DMS79 treated with DMSO at 0.1 percent for 48 hours (cell line): ENCODE measurements around the gene SETBP1.

Source experiments
- DNase-seq: peaks from one replicate; lab custom pipeline; 2025; lab: John Stamatoyannopoulos, UW

Gene SETBP1

GRCh38 chr18:44759925-44760342 lies 79.2 kb downstream of the SETBP1 start:
- no peak for DNase-seq

GRCh38 chr18:44761812-44762211 lies 81.1 kb downstream of the SETBP1 start:
- no peak for DNase-seq

- no peak for DNase-seq
Observed at GRCh38 chr18:44763327-44763726, 82.6 kb downstream of the SETBP1 start.

DNA sequence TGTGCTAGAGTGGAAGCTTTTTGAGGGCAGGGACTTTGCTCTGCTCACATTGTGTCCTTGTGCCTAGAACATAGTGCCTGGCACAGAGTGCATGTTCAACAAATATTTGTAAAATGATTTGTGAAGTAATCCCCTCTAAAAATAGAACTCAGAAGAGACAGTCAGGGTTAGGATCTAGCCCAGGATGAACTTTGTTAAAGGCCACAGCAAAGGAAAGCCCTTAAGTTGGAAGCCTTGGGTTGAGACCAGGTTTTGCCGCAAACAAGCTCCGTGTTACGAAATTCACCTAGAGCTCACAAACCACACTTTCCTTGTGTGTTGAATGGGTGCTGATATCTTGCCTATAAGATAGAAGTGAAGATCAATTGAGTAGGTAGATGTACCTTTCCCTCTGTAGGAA lies 84.2 kb downstream of the SETBP1 start:
- DNase-seq = no peak

GRCh38 chr18:44765456-44765855 lies 84.8 kb downstream of the SETBP1 start:
- no peak for DNase-seq

GRCh38 chr18:44766450-44766849 lies 85.8 kb downstream of the SETBP1 start:
- DNase-seq = no peak

DNA sequence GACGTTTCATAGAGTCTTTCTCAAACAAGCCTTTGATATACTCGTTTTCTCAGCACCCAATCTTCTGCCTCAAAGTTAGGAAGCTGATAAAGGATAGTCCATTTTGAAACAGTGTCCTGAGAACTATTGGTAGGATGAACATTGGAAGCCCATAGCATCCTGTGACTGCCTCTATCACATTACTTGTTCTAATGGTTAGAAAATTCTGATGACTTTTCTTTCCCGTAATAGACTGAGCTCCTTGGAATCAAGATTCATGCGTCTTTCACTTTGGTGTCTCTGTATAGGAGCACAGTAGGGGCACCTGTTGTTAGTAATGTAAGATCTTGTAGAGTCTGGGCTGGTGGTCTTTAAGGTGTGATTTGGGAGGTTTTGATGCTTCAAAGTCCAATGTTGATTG lies 87.1 kb downstream of the SETBP1 start:
- no peak for DNase-seq

DNA sequence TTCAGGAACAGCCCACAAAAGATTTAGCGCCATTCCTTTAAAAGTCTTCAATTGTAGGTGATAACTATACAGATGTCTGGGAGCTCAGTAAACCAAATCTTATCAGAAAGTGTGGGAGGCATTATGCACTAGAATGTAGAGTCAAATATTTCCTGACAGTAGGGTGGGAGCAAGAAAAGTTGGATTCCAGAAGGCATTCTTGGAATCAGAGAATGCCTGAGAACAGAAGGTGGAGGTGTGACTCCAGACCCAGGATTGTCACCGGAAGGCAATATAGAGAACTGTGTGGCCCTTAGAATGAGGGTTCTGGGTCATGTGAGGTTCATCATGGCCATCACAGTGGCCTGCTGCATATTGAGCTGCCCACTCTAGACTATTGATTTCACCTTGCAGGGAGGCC lies 90.0 kb downstream of the SETBP1 start:
- DNase-seq = no peak

DNA sequence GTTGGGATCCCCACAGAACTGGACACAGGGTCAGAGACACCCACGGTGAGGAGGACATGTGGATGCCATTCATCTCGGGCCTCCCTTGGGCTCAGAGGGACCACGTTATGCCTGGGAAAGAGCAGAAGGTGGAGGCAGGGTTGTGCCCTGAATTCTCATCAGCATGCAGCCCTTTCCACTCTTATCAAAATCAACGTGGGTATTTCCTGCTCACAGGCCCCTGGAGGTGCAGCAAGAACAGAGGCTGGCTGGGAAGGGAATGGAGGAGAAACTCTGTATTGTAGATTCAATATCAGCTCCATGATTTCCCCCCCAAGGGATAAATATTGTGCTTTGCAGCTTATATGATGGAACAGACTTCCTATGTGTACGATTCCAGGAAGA lies 90.9 kb downstream of the SETBP1 start:
- DNase-seq = no peak

DNA sequence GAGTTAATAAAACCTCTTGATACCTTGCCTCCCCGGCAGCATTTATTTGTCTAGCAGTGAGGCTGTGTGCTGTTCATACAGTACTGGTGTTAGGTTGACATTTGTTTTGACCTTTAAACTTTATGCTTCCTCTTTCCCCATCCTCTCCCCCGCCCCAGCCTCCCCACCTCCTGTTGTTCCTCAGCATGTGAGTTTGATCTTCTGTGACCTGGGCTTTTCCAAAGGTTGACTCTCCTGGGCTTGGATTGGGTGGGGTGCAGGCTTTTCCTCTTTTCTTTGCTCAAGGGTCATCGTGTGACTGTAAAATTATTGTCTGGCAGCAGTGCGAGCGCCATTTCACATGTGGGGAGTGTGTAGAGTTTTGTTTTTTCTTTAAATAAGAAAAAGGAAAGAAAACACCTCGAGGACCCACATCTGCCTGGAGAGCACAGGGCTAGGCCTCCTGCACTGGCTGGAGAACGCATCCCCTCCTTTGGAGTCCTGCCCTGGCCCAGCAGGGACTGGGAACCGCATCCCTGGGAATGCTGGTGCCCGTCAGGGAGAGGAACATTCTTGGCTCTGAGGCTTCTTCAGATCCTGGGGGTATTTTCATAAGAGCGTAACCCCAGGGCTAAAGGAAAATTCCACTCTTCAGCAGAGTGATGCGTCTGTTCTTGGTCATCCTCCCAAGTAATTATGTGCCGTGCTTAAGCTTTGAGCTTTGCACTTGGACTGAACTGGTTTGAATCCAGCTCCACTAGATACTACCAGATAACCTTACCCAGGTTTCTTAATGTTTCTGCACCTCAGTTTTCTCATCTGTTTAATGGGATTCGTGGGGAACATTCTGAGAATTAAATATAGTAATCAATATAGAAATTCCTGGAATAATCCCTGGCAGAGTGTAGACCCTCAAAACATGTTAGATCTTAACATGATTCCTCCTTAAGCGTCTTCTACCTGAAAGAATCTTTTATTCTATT lies 91.5 kb downstream of the SETBP1 start:
- no peak for DNase-seq

DNA sequence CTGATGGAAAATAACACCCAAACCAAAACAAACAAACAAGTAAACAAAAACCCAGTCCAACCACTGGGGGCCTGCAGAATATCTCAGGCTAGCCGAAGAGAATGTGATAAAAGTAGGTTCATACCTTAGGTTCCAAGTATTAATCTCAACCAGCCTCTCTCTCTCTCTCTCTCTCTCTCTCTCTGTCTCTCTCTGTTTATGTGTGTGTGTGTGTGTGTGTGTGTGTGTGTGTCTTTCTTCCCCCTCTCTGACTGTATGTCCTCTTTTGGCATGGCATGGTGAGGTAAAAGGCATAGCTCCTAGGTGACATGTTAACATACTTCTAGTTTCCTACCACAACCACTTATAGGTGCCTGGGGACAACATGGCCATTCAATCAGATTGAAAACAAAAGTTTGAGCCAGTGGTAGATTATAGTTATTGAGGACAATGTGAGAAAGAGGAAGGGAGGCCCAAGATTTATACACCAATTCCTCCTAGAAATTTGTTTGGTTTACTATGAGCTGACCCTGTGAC lies 93.0 kb downstream of the SETBP1 start:
- no peak for DNase-seq

GRCh38 chr18:44774191-44774590 lies 93.5 kb downstream of the SETBP1 start:
- no peak for DNase-seq

GRCh38 chr18:44777457-44778192 lies 96.9 kb downstream of the SETBP1 start:
- DNase-seq = no peak

DNA sequence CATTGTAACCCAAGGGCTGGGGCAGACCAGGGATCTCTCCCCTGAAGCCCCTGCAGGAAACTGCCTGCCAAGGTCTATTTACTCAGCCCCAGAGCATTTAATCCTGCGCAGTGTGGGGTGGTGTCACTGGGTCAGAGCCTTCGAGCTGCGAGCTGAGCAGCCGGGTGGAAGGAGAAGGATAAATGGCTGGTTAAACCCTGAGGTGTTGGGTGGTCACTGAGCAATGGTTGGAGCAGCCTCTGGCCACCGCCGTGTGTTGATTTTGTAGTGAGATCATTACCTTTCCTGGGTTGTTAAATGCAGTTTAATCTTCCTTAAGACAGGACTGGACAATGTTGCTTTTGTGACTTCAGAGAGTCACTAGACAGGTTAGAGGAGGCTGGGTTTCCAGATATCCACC lies 98.1 kb downstream of the SETBP1 start:
- no peak for DNase-seq

- DNase-seq = no peak
Observed at GRCh38 chr18:44779753-44780292, 99.1 kb downstream of the SETBP1 start.

GRCh38 chr18:44781886-44782285 lies 101.2 kb downstream of the SETBP1 start:
- DNase-seq = peak; percentile 75

GRCh38 chr18:44782617-44783016 lies 101.9 kb downstream of the SETBP1 start:
- no peak for DNase-seq

- DNase-seq = no peak
Observed at GRCh38 chr18:44783371-44783770, 102.7 kb downstream of the SETBP1 start.

- DNase-seq = no peak
Observed at GRCh38 chr18:44786257-44786656, 105.6 kb downstream of the SETBP1 start.

DNA sequence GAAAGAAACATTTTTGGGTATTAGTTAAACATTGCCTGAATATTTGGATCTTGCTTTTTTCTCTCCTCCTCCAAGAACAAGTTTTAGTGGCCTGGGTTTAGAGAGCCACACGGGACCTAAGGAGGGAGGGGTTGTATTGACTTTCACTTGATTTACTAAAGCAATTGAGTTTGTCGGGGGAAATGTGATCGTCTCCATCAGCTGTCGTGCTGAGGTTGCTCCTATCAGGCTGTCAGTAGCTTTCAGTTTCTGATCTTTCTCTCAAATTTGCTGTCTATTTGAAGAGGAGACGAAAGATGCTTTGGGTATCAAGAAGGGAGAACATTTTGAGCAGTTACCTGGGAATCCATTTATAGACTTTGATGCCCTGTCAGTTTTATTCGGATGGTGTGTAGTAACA lies 106.0 kb downstream of the SETBP1 start:
- DNase-seq = no peak

DNA sequence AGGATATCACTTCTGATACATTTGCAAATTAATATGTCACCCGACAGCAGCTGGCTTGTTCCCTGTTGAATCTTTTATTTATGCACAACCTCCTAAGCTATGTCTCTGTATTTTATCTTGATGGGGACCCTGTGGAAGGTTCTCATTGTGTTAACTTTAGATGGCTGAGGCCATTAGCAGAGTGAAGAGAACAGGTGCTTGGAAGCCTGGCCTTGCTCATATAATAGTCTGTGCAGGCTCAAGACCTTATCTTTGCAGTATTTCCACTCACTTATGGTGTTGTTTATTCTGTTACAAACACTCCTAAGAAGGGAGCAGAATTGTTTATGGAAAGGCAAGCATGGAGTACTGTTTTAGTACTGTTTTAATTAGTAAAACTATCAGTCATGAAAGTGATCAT lies 107.6 kb downstream of the SETBP1 start:
- DNase-seq = no peak

DNA sequence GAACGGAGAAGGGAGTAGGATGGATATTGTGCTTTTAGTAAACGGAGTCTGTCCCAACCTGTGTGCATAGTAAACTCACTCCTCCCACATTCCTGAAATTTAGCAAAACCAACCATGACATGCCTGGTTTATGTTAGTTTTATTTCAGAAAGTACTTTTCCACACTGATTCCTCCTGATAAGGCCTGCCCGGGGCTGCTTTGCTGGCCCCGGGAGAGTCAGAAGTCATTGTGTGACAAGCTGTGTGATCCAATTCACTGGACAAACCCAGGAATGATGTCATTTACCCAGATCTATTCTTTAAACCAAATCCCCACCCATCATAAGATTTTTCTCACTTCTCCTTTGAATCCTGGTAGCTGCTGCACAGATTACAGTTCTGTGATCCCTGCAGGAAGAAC lies 109.0 kb downstream of the SETBP1 start:
- no peak for DNase-seq

DNA sequence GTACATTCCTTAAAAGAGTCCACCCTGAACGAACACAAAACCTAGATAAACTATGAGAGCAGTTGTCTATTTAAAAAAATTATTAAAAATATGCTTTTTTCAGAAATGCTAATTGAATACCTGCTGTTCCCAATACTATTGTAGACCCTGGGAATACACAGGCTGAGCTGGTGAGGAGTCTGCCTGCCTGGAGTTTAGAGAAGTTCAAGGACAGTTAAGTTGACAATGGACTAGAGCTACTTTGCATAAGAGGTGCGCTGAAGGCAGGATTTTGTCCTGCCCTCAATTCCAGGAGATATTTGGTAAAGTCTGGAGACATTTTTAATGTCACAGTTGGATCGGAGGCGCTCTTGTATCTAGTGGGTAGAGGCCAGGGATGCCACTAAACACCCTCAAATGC lies 110.2 kb downstream of the SETBP1 start:
- DNase-seq = no peak
